Upper lobe of right lung (tissue), 1 donor: ENCODE results near the gene ZER1. TPM values are rescaled to one million over a fixed set of nuclear protein-coding genes. Genes with fewer than 3 reads are reported as not detected.

Experiments
- ATAC-seq: fragments of 200-7000 bp; cut with Tn5 transposase; one replicate; pipeline ENCODE4 v1.9.1; 2020; ENCODE audit warnings: mild to moderate bottlenecking, moderate library complexity
- DNase-seq: peaks from one replicate; pipeline ENCODE4 v3.0.0-alpha.2; 2020
- H3K27ac ChIP-seq: fragments of 200-600 bp; one replicate; pipeline ENCODE4 v1.8.0; 2022
- H3K27me3 ChIP-seq: fragments of 200-600 bp; one replicate; pipeline ENCODE4 v1.8.0; 2022; ENCODE audit warnings: mild to moderate bottlenecking
- H3K36me3 ChIP-seq: fragments of 200-600 bp; one replicate; pipeline ENCODE4 v1.8.0; 2022
- H3K4me1 ChIP-seq: fragments of 200-600 bp; one replicate; pipeline ENCODE4 v1.8.0; 2022
- H3K4me3 ChIP-seq: fragments of 200-600 bp; one replicate; pipeline ENCODE4 v1.8.0; 2022; ENCODE audit warnings: mild to moderate bottlenecking
- H3K9me3 ChIP-seq: fragments of 200-600 bp; one replicate; pipeline ENCODE4 v1.8.0; 2022
- intact Hi-C: fragments of 100-400 bp; cut with DNase I; formaldehyde crosslinking; loops from one replicate; pipeline ENCODE4 v1.11.0; 2022
- total RNA-seq: library from RNA; stranded (reverse); fragmentation: NEBNext Ultra II Directional; extraction: Animal tissue kit (Norgen Biotek cat#: 25700); gene quantifications from one replicate; pipeline ENCODE4 v1.2.1, GENCODE V29; 2021
- TF ChIP-seq, protein P1 (sequence below): fragments of 200-600 bp; IDR thresholded peaks from one replicate; pipeline ENCODE4 v1.8.0; 2022; ENCODE audit warnings: antibody characterized with exemption
- donor health status: DM: no; HTN: yes; CAD: no; lungs with severe emphysema.

The ZER1 gene
- total RNA-seq, 1 donor from 2014 or later: 32.0 TPM

DNA sequence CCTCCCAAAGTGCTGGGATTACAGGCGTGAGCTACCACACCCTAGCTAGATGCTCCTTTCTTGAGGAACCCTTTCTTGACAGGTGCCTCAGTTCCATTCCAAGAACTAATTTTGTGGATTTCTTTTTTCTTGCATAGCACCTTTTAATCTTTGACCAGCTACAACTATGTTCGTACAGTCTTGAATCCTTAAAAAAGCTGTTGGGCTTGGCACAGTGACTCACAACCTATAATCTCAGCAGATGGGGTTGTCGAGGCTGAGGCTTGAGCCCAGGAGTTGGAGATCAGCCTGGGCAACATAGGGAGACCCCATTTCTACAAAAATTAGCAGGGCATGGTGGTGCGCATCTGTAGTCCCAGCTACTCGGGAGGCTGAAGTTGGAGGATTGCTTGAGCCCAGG lies 1.3 kb upstream of the ZER1 start:
- Histone ChIP-seq H3K4me3 (no peak overlapping the region), H3K4me1 (peaks cover 16% of the 10 kb centered on the region), H3K36me3 (no peaks in the 10 kb centered on the region), H3K27me3 (no peaks in the 10 kb centered on the region), H3K9me3 (no peaks in the 10 kb centered on the region), H3K27ac (no peak overlapping the region)
- ATAC-seq (no peak), DNase-seq (no peak)
- TF ChIP-seq, protein P1, sequence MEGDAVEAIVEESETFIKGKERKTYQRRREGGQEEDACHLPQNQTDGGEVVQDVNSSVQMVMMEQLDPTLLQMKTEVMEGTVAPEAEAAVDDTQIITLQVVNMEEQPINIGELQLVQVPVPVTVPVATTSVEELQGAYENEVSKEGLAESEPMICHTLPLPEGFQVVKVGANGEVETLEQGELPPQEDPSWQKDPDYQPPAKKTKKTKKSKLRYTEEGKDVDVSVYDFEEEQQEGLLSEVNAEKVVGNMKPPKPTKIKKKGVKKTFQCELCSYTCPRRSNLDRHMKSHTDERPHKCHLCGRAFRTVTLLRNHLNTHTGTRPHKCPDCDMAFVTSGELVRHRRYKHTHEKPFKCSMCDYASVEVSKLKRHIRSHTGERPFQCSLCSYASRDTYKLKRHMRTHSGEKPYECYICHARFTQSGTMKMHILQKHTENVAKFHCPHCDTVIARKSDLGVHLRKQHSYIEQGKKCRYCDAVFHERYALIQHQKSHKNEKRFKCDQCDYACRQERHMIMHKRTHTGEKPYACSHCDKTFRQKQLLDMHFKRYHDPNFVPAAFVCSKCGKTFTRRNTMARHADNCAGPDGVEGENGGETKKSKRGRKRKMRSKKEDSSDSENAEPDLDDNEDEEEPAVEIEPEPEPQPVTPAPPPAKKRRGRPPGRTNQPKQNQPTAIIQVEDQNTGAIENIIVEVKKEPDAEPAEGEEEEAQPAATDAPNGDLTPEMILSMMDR: no peak
- intact Hi-C loops: no loop called here

DNA sequence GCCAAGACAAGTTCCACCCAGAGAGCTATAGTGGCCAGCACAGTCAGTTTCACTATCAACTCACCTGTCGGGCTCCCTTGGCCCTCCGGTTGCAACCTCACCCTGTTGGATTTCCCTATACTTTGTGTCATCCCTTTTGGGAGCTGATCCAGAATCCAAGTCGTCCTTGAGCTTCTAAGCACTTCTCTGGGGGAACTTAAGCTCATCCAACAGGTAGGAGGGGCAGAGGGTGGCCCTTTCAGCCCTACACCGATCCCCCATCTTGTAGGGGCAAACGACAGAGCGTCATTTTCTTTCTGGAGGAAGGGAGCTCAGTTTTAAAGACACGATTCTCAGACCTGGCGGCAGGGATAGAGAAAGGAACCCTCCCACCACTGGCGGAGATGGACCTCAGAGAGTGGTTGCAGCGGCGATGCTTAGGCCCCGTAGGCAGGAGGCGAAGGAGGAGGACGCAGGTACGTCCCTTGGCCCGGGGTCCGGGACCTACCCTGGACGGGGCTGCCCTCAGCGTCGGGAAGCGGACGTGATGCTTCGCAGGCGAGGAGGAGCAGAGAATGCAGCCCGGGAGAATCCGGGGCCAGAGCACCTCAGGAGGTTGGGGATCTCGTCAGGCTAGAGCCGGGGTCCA lies 519 bp downstream of the ZER1 start:
- Histone ChIP-seq H3K4me3 (peak overlapping the region; percentile 91), H3K27ac (peak overlapping the region; percentile 99), H3K9me3 (no peaks in the 10 kb centered on the region), H3K36me3 (peaks cover 8% of the 10 kb centered on the region), H3K27me3 (no peaks in the 10 kb centered on the region), H3K4me1 (peaks cover 16% of the 10 kb centered on the region)
- intact Hi-C loops: no loop called here
- ATAC-seq (peak; percentile 45), DNase-seq (no peak)
- TF ChIP-seq, protein P1: no peak

DNA sequence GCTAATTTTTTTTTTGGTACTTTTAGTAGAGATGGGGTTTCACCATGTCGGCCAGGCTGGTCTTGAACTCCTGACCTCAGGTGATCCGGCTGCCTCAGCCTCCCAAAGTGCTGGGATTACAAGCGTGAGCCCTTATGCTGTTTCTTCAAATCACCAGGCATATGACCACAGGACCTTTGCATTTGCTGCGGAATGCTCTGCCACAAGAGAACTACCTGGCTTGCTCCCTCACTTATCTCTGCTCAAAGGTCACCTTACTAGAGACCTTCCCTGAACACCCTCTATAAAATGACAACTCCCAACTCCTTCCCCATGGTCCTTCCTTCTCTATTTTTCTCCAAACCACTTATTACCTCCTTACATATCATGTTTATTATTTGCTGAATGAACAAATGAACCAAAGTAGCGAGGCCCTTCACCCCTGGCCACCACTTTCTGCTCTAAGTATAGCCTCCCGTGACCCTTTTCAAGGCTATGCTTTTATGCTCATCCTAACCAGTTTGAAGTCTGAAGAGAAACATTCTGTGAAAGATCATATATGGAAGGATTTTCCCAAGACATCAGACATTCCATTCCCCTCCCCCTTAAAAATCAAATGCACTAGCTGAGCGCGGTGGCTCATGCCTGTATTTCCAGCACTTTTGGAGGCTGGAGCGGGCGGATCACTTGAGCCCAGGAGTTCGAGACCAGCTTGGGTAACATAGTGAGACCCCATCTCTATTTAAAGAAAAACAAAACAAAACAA lies 1.3 kb downstream of the ZER1 start:
- H3K27ac ChIP-seq: peak overlapping the region; percentile 99
- no peak for DNase-seq
- H3K27me3 ChIP-seq: no peaks in the 10 kb centered on the region
- H3K36me3 ChIP-seq: peaks cover 10% of the 10 kb centered on the region
- intact Hi-C loops: no loop called here
- TF ChIP-seq, protein P1: no peak
- H3K4me3 ChIP-seq: peak overlapping the region; percentile 91
- no peaks in the 10 kb centered on the region for H3K9me3 ChIP-seq
- no peak for ATAC-seq
- peaks cover 16% of the 10 kb centered on the region for H3K4me1 ChIP-seq

DNA sequence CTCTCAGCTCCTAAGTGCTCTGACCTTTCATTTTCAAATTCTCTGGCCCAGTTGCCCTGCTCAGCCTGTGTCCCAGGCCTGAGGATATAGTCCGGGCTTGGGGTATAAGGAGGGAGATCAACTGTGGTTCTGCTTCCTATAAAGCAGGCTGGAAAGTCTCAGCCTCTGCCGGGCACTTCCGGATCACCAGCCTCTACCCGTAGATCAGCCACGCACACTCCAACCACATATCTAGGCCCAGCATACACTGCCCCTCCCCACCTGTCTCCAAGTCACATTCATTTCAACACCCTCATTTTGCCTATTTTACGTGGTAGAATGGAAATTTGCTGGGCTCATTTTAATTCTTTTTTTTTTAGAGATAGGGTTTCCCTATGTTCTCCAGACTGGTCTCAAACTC lies 3.1 kb downstream of the ZER1 start:
- no peak for ATAC-seq

DNA sequence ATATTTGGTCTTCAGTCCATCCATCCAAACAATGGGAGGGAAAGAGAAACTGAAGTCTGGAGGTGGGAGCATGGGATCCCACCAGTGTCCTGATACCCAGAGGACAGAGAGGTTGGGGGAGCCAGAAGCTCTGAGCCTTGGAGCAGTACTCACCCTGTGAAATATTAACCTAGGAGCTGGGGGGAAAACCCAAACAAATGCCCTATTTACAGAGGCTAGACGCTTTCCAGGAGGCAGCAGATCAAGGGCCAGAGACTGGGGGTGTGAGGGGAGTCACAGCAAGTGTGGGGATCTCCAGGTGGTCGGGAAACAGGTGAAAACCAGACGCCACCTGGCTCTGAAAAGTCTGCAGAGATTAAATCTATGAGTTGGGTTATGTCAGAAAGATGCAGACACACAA lies 6.2 kb downstream of the ZER1 start:
- Histone ChIP-seq H3K27me3 (no peaks in the 10 kb centered on the region), H3K9me3 (no peaks in the 10 kb centered on the region), H3K4me3 (no peak overlapping the region), H3K36me3 (peaks cover 10% of the 10 kb centered on the region), H3K4me1 (peaks cover 10% of the 10 kb centered on the region), H3K27ac (no peak overlapping the region)
- DNase-seq (no peak), ATAC-seq (no peak)
- intact Hi-C loops: no loop called here
- TF ChIP-seq, protein P1: no peak

More for the DNA sequence above, 3.1 kb downstream of the ZER1 start:
- H3K27ac ChIP-seq: no peak overlapping the region
- peaks cover 10% of the 10 kb centered on the region for H3K36me3 ChIP-seq
- peaks cover 16% of the 10 kb centered on the region for H3K4me1 ChIP-seq
- no peak overlapping the region for H3K4me3 ChIP-seq
- DNase-seq: no peak
- H3K27me3 ChIP-seq: no peaks in the 10 kb centered on the region
- intact Hi-C loops: no loop called here
- TF ChIP-seq, protein P1: no peak
- no peaks in the 10 kb centered on the region for H3K9me3 ChIP-seq
